H1 (cell line): Measurements from ENCODE around the gene ARHGAP21. TPM values are rescaled to one million over a fixed set of nuclear protein-coding genes. Genes with fewer than 3 reads are reported as not detected.

Experiments used
- CTCF ChIA-PET: fragments of 300-600 bp; sonication (Branson Sonifier 250); formaldehyde crosslinking; loops from one replicate; lab custom pipeline; 2021; ENCODE audit not compliant: partially characterized antibody; lab: Charles Lee
- POLR2A ChIA-PET: fragments of 300-600 bp; sonication (Branson Sonifier 250); formaldehyde crosslinking; loops from one replicate; lab custom pipeline; 2021; ENCODE audit warnings: inconsistent platforms; ENCODE audit not compliant: partially characterized antibody; lab: Charles Lee
- DNase-seq, 2 experiments: peaks; one replicate each; pipeline versions ENCODE4 v3.0.0 to v3.0.0-alpha.2; 2010 to 2022; ENCODE audit warnings: low spot score in 2 of 2, low read depth in 1 of 2, mixed read lengths in 1 of 2
- FAIRE-seq: peaks from 2 replicates; lab custom pipeline; 2011; peaks lifted over from hg19 to GRCh38; lab: Jason Lieb, UNC
- H2AFZ ChIP-seq: 2 replicates; pipeline ENCODE4 v1.8.1; 2012; ENCODE audit warnings: low read length, inconsistent platforms
- H2AK5ac ChIP-seq: 2 replicates; pipeline ENCODE4 v1.6.1; 2013; ENCODE audit warnings: low read depth, low read length
- H2BK120ac ChIP-seq: replicated peaks from 2 replicates; pipeline ENCODE3; 2013; ENCODE audit warnings: low read depth, low read length, inconsistent platforms
- H2BK12ac ChIP-seq: 2 replicates; pipeline ENCODE4 v1.6.1; 2013; ENCODE audit warnings: low read depth, low read length
- H2BK15ac ChIP-seq: 2 replicates; pipeline ENCODE4 v1.6.1; 2013; ENCODE audit warnings: low read length
- H2BK20ac ChIP-seq: 2 replicates; pipeline ENCODE4 v1.6.1; 2013; ENCODE audit warnings: low read length
- H2BK5ac ChIP-seq: 2 replicates; pipeline ENCODE4 v1.6.1; 2013; ENCODE audit warnings: low read depth, low read length
- H3K14ac ChIP-seq: 2 replicates; pipeline ENCODE4 v1.6.1; 2013; ENCODE audit warnings: inconsistent platforms; ENCODE audit not compliant: insufficient read length
- H3K18ac ChIP-seq: 2 replicates; pipeline ENCODE4 v1.6.1; 2013; ENCODE audit warnings: low read length; ENCODE audit errors: extremely low read depth
- H3K23ac ChIP-seq: 2 replicates; pipeline ENCODE4 v1.6.1; 2013; ENCODE audit warnings: inconsistent platforms; ENCODE audit not compliant: insufficient read length
- H3K23me2 ChIP-seq: 2 replicates; pipeline ENCODE4 v1.6.1; 2013; ENCODE audit warnings: low read depth, low read length
- H3K27ac ChIP-seq: 2 replicates; pipeline ENCODE4 v1.6.1; 2011; ENCODE audit warnings: low read depth, low read length, inconsistent platforms
- H3K27me3 ChIP-seq, 4 experiments: replicated peaks in 1 of 4; 1 replicate in 1 of 4; 2 replicates in 3 of 4; pipeline versions ENCODE4 v1.6.1 to v1.8.1; 2011 to 2013; ENCODE audit warnings: low read length in 3 of 4, mild to moderate bottlenecking in 3 of 4, inconsistent platforms in 2 of 4, mixed read lengths in 2 of 4, moderate library complexity in 1 of 4; ENCODE audit not compliant: control insufficient read depth in 3 of 4, insufficient read depth in 3 of 4; ENCODE audit errors: extremely low read depth in 1 of 4
- H3K36me3 ChIP-seq, 4 experiments: 2 replicates each; pipeline versions ENCODE4 v1.6.1 to v1.8.1; 2011 to 2013; ENCODE audit warnings: mild to moderate bottlenecking in 4 of 4, low read length in 3 of 4, moderate library complexity in 2 of 4, control low read depth in 1 of 4, inconsistent platforms in 1 of 4; ENCODE audit not compliant: insufficient read depth in 4 of 4, control insufficient read depth in 2 of 4
- H3K4ac ChIP-seq: replicated peaks from 2 replicates; pipeline ENCODE3; 2013; ENCODE audit warnings: low read length, low read depth, mixed read lengths, inconsistent platforms; ENCODE audit not compliant: insufficient read length
- H3K4me1 ChIP-seq, 4 experiments: replicated peaks in 1 of 4; 1 replicate in 1 of 4; 2 replicates in 3 of 4; pipeline versions ENCODE4 v1.6.1 to v1.8.1; 2011 to 2013; ENCODE audit warnings: low read length in 3 of 4, inconsistent platforms in 2 of 4, mixed read lengths in 1 of 4; ENCODE audit not compliant: insufficient read depth in 4 of 4, control insufficient read depth in 3 of 4
- H3K4me2 ChIP-seq, 2 experiments: 2 replicates each; pipeline versions ENCODE4 v1.6.1 to v1.8.1; 2011 to 2013; ENCODE audit warnings: low read depth in 2 of 2, low read length in 2 of 2, control low read depth in 1 of 2, inconsistent platforms in 1 of 2, mild to moderate bottlenecking in 1 of 2; ENCODE audit not compliant: insufficient read depth in 1 of 2
- H3K4me3 ChIP-seq, 4 experiments: fragments of 200-600, 300-600 bp in 1 of 4; sonication (generic), shearing (Covaris generic), sonication (Bioruptor Twin) in 1 of 4; 2 replicates each; pipeline versions ENCODE4 v1.5.1 to v1.8.1; 2011 to 2016; ENCODE audit warnings: low read length in 4 of 4, low read depth in 3 of 4, control low read depth in 2 of 4, inconsistent platforms in 2 of 4, mild to moderate bottlenecking in 2 of 4, mixed read lengths in 1 of 4, moderate library complexity in 1 of 4; ENCODE audit not compliant: insufficient read depth in 2 of 4; ENCODE audit errors: extremely low read depth in 1 of 4
- H3K56ac ChIP-seq: replicated peaks from 2 replicates; pipeline ENCODE3; 2013; ENCODE audit warnings: low read depth, mild to moderate bottlenecking, mixed read lengths, low read length, inconsistent platforms; ENCODE audit not compliant: insufficient read length
- H3K79me1 ChIP-seq: 2 replicates; pipeline ENCODE4 v1.6.1; 2013; ENCODE audit warnings: low read depth, low read length, control low read depth
- H3K79me2 ChIP-seq, 2 experiments: 2 replicates each; pipeline versions ENCODE4 v1.6.1 to v1.8.1; 2012 to 2013; ENCODE audit warnings: low read length in 2 of 2, mild to moderate bottlenecking in 2 of 2, inconsistent platforms in 1 of 2; ENCODE audit not compliant: insufficient read depth in 2 of 2, control insufficient read depth in 1 of 2
- H3K9ac ChIP-seq, 4 experiments: replicated peaks in 1 of 4; 1 replicate in 1 of 4; 2 replicates in 3 of 4; pipeline versions ENCODE4 v1.6.1 to v1.8.1; 2011 to 2013; ENCODE audit warnings: low read depth in 3 of 4, low read length in 3 of 4, control low read depth in 2 of 4, mild to moderate bottlenecking in 2 of 4, moderate library complexity in 2 of 4, inconsistent platforms in 1 of 4; ENCODE audit errors: extremely low read depth in 1 of 4
- H3K9me3 ChIP-seq, 2 experiments: 2 replicates each; pipeline versions ENCODE4 v1.6.1 to v1.8.1; 2012 to 2013; ENCODE audit warnings: mild to moderate bottlenecking in 2 of 2, moderate library complexity in 2 of 2, control low read depth in 1 of 2, inconsistent platforms in 1 of 2, low read depth in 1 of 2, low read length in 1 of 2, mixed read lengths in 1 of 2; ENCODE audit not compliant: insufficient read depth in 2 of 2
- H4K20me1 ChIP-seq, 2 experiments: replicated peaks in 1 of 2; 2 replicates each; pipeline versions ENCODE3 to v1.8.1; 2011 to 2013; ENCODE audit warnings: inconsistent platforms in 2 of 2, low read length in 2 of 2, mild to moderate bottlenecking in 1 of 2; ENCODE audit not compliant: insufficient read depth in 2 of 2, control insufficient read depth in 1 of 2
- H4K5ac ChIP-seq: 2 replicates; pipeline ENCODE4 v1.6.1; 2013; ENCODE audit warnings: low read length, low read depth, mixed read lengths, inconsistent platforms; ENCODE audit not compliant: insufficient read length
- H4K8ac ChIP-seq: 2 replicates; pipeline ENCODE4 v1.8.0; 2013; ENCODE audit warnings: mild to moderate bottlenecking, moderate library complexity, low read length, inconsistent platforms; ENCODE audit not compliant: insufficient read depth; ENCODE audit errors: extremely low read depth
- H4K91ac ChIP-seq: replicated peaks from 2 replicates; pipeline ENCODE3; 2013; ENCODE audit warnings: low read length, mixed read lengths, inconsistent platforms; ENCODE audit not compliant: insufficient read length
- CBX5 ChIP-seq: fragments of 300-800, 300-1000 bp; sonication (generic); IDR thresholded peaks from 2 replicates; pipeline ENCODE4 v1.7.1; 2016; ENCODE audit warnings: antibody characterized with exemption, low read length, low read depth
- KDM4A ChIP-seq: IDR thresholded peaks from one replicate; pipeline ENCODE4 v1.7.1; 2012; ENCODE audit warnings: low read depth, mild to moderate bottlenecking, moderate library complexity, low read length, inconsistent platforms; ENCODE audit not compliant: severe bottlenecking
- POU5F1 ChIP-seq: IDR thresholded peaks from 2 replicates; pipeline ENCODE4 v1.6.1; 2011; ENCODE audit warnings: low read depth, mild to moderate bottlenecking, low read length, moderate library complexity
- RAD21 ChIP-seq, 2 experiments: IDR thresholded peaks in 1 of 2; conservative IDR thresholded peaks in 1 of 2; 2 replicates each; pipeline ENCODE4 v1.6.1; 2011; ENCODE audit warnings: low read depth in 2 of 2, low read length in 2 of 2, improper control_type of control experiment in 1 of 2, inconsistent platforms in 1 of 2, mild to moderate bottlenecking in 1 of 2, moderate library complexity in 1 of 2
- SAP30 ChIP-seq: fragments of 300-600 bp; sonication (generic); IDR thresholded peaks from 2 replicates; pipeline ENCODE4 v1.7.1; 2012; ENCODE audit warnings: low read length, moderate library complexity, mild to moderate bottlenecking, inconsistent platforms; ENCODE audit not compliant: insufficient read depth, insufficient replicate concordance
- SIRT6 ChIP-seq: IDR thresholded peaks from one replicate; pipeline ENCODE4 v1.7.1; 2012; ENCODE audit warnings: low read length, inconsistent platforms
- SP1 ChIP-seq: IDR thresholded peaks from 2 replicates; pipeline ENCODE4 v1.6.1; 2011; ENCODE audit warnings: low read depth, low read length
- WGBS, 2 experiments: shearing (Covaris generic) in 1 of 2; methylation state at CpG; one replicate each; pipeline versions ENCODE4 v1.1.6 to v1.1.7; 2013 to 2015; ENCODE audit warnings: low lambda C conversion rate in 2 of 2, mixed read lengths in 2 of 2, inconsistent platforms in 1 of 2, low coverage in 1 of 2, missing lambda C conversion rate in 1 of 2; ENCODE audit not compliant: insufficient replicate concordance in 2 of 2, insufficient coverage in 1 of 2, insufficient read length in 1 of 2; ENCODE audit errors: extremely low coverage in 1 of 2, missing lambda C conversion rate in 1 of 2; 5-methylcytosine and 5-hydroxymethylcytosine counted together
- polyA plus RNA-seq, 7 experiments: library from polyadenylated mRNA; depleted of rRNA in 3 of 7; stranded (reverse) in 5 of 7; unstranded in 2 of 7; fragments of >200 nt in 5 of 7; fragments of 200-250 nt in 2 of 7; gene quantifications; 1 replicate in 5 of 7; 2 replicates in 1 of 7; 4 replicates in 1 of 7; pipeline versions ENCODE4 v1.2.1 to v1.2.3, GENCODE V29; 2011 to 2013; ENCODE audit warnings: missing spikeins in 2 of 7, mixed read lengths in 2 of 7
- total RNA-seq: library from RNA; stranded (reverse); fragmentation: NEBNext Ultra II Directional; extraction: Animal tissue kit (Norgen Biotek cat#: 25700); gene quantifications from 2 replicates; pipeline ENCODE4 v1.2.1, GENCODE V29; 2021
- TF ChIP-seq, protein P1 (sequence below): IDR thresholded peaks from 2 replicates; pipeline ENCODE4 v1.6.1; 2011; ENCODE audit warnings: low read depth, mild to moderate bottlenecking, low read length; ENCODE audit not compliant: insufficient read depth
- TF ChIP-seq, protein P2 (sequence below): IDR thresholded peaks from 2 replicates; pipeline ENCODE4 v1.6.1; 2012; ENCODE audit warnings: inconsistent platforms
- TF ChIP-seq, protein P3 (sequence below): IDR thresholded peaks from 2 replicates; pipeline ENCODE4 v1.6.1; 2011; ENCODE audit warnings: low read length, improper control_type of control experiment

The ARHGAP21 gene
- total and polyA plus RNA-seq, 2 of the 8 experiments (the other 6 are each of a cell fraction or from before 2014, with no cell fraction given): 14.4 to 35.3 TPM

DNA sequence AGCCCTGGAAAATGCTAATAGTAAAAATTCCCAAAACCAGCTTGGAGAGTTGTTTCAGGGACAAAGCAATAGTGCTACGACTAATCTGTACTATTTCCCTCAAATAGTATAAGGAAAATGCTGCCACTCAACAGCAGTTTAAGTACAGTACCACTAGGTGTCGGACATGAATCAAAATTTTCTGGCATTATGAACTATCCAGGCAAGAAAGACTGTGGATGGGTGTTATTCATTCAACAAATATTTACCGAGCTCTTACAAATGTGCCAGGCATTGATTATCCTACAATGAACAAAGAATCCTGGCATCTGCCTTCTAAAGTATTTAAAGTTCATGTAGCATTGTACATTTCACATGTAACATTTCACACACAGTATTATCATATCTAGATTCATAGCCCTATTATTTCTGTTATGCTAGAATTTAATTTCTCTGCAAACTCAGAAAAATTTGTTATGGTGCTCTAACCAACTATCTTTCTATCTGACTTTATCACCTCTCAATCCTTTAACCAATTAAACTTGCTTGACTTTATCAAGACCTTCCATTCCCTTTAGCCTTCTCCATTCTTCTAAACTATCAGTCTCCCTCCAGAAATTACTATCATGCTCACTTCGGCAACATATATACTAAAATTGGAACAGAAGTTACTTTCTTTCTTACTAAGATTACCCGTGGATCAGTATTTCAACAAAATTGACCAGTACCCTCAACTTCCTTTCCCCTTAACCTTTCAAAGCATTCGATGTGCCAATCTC, 80.6 kb downstream of the ARHGAP21 start:
- CTCF ChIA-PET: interaction anchor here (0.6 to 2.0 kb wide), 17 partner anchors 9 to 435 kb away, joined by 3 to 5 read pairs (median 3); no protein-coding TSS in a partner anchor
- no peak overlapping the region for H3K56ac ChIP-seq
- H2AFZ ChIP-seq: no peak overlapping the region
- no peaks in the 10 kb centered on the region for H3K79me2 ChIP-seq
- H2BK5ac ChIP-seq: no peak overlapping the region
- no peak overlapping the region for H3K4ac ChIP-seq
- H2BK12ac ChIP-seq: no peak overlapping the region
- H2BK15ac ChIP-seq: no peak overlapping the region
- H2AK5ac ChIP-seq: no peak overlapping the region
- H3K4me1 ChIP-seq: peaks cover 0 to 3% (median 0%) of the 10 kb centered on the region in 4 experiments; a peak in 2 of 7 replicates
- H3K27ac ChIP-seq: no peak overlapping the region
- H3K79me1 ChIP-seq: no peaks in the 10 kb centered on the region
- H3K9me3 ChIP-seq: no peaks in the 10 kb centered on the region
- H4K91ac ChIP-seq: no peak overlapping the region
- no peak overlapping the region for H3K4me2 ChIP-seq
- WGBS, 2 experiments: 70% methylated on average over 6 of the region's 6 CpGs; no CpG with 5 or more reads in 1 of the 2 experiments
- DNase-seq (no peak), FAIRE-seq (peak; percentile 62)
- no peak overlapping the region for H3K14ac ChIP-seq
- no peaks in the 10 kb centered on the region for H3K23me2 ChIP-seq
- peaks cover 0 to 3% of the 10 kb centered on the region in 2 experiments for H4K20me1 ChIP-seq
- no peak overlapping the region for H2BK120ac ChIP-seq
- H3K36me3 ChIP-seq: no peaks in the 10 kb centered on the region
- no peak overlapping the region for H3K18ac ChIP-seq
- H2BK20ac ChIP-seq: no peak overlapping the region
- H3K27me3 ChIP-seq: peaks cover 0 to 1% (median 0%) of the 10 kb centered on the region in 4 experiments; a peak in 1 of 7 replicates
- no peak overlapping the region for H3K4me3 ChIP-seq
- POLR2A ChIA-PET: no interaction called here
- no peak overlapping the region for H3K23ac ChIP-seq
- H3K9ac ChIP-seq: no peak overlapping the region
- H4K8ac ChIP-seq: no peak overlapping the region
- H4K5ac ChIP-seq: no peak overlapping the region
- TF ChIP-seq CBX5 (no peak), SIRT6 (no peak), POU5F1 (no peak), SAP30 (no peak), KDM4A (no peak), SP1 (no peak), RAD21 (IDR thresholded peaks at IDR 0.05 in 1 of 2, conservative IDR thresholded peaks at IDR 0.05 in 1 of 2; ENCODE audit: low read depth in 2 of 2, low read length in 2 of 2) (peak; percentile 82 to 85)
- TF ChIP-seq, protein P1, sequence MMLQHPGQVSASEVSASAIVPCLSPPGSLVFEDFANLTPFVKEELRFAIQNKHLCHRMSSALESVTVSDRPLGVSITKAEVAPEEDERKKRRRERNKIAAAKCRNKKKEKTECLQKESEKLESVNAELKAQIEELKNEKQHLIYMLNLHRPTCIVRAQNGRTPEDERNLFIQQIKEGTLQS: no peak
- TF ChIP-seq, protein P2, sequence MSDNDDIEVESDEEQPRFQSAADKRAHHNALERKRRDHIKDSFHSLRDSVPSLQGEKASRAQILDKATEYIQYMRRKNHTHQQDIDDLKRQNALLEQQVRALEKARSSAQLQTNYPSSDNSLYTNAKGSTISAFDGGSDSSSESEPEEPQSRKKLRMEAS: no peak
- TF ChIP-seq, protein P3, sequence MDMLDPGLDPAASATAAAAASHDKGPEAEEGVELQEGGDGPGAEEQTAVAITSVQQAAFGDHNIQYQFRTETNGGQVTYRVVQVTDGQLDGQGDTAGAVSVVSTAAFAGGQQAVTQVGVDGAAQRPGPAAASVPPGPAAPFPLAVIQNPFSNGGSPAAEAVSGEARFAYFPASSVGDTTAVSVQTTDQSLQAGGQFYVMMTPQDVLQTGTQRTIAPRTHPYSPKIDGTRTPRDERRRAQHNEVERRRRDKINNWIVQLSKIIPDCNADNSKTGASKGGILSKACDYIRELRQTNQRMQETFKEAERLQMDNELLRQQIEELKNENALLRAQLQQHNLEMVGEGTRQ: no peak
